Liver (tissue), 9 donors: ENCODE data around the gene UBE2M. TPM values are rescaled to one million over a fixed set of nuclear protein-coding genes. Genes with fewer than 3 reads are reported as not detected.

Source experiments
- DNase-seq: peaks from one replicate; pipeline ENCODE4 v3.0.0-alpha.2; 2017; ENCODE audit warnings: low spot score
- H3K27ac ChIP-seq, 2 donors: one replicate each; pipeline ENCODE4 v1.7.0; 2013; ENCODE audit warnings: inconsistent platforms in 2 of 2, low read length in 2 of 2, control low read depth in 1 of 2, low read depth in 1 of 2, mild to moderate bottlenecking in 1 of 2
- H3K27me3 ChIP-seq, 4 donors: one replicate each; pipeline versions ENCODE4 v1.6.1 to v1.7.0; 2013; ENCODE audit warnings: low read length in 3 of 4, inconsistent platforms in 1 of 4, mild to moderate bottlenecking in 1 of 4, moderate library complexity in 1 of 4; ENCODE audit not compliant: control insufficient read depth in 4 of 4, insufficient read depth in 4 of 4
- H3K36me3 ChIP-seq, 4 donors: one replicate each; pipeline versions ENCODE4 v1.6.1 to v1.7.0; 2013; ENCODE audit warnings: low read length in 3 of 4, mild to moderate bottlenecking in 3 of 4, low read depth in 1 of 4, moderate library complexity in 1 of 4; ENCODE audit not compliant: control insufficient read depth in 4 of 4, insufficient read depth in 3 of 4
- H3K4me1 ChIP-seq, 4 donors: one replicate each; pipeline versions ENCODE4 v1.6.1 to v1.7.0; 2013; ENCODE audit warnings: low read length in 3 of 4, mild to moderate bottlenecking in 3 of 4, moderate library complexity in 1 of 4; ENCODE audit not compliant: control insufficient read depth in 4 of 4, insufficient read depth in 4 of 4
- H3K4me3 ChIP-seq, 3 donors: one replicate each; pipeline versions ENCODE4 v1.6.1 to v1.7.0; 2013; ENCODE audit warnings: low read length in 3 of 3, control low read depth in 1 of 3, low read depth in 1 of 3, mild to moderate bottlenecking in 1 of 3
- H3K9ac ChIP-seq, 2 donors: one replicate each; pipeline ENCODE4 v1.7.0; 2013; ENCODE audit warnings: low read length in 2 of 2, mild to moderate bottlenecking in 2 of 2, moderate library complexity in 2 of 2, control low read depth in 1 of 2, low read depth in 1 of 2
- H3K9me3 ChIP-seq, 4 donors: one replicate each; pipeline versions ENCODE4 v1.6.1 to v1.7.0; 2013; ENCODE audit warnings: low read length in 3 of 4; ENCODE audit not compliant: control insufficient read depth in 4 of 4
- CTCF ChIP-seq: fragments of 150-350 bp; IDR thresholded peaks from 2 replicates; pipeline ENCODE4 v1.5.1; 2017; ENCODE audit warnings: improper control_type of control experiment, low read depth, low read length; ENCODE audit not compliant: missing input control
- GABPA ChIP-seq, 2 donors: IDR thresholded peaks in 1 of 2; conservative IDR thresholded peaks in 1 of 2; 2 replicates each; pipeline ENCODE4 v1.6.1; 2016; ENCODE audit warnings: antibody characterized with exemption in 2 of 2, mild to moderate bottlenecking in 1 of 2, moderate library complexity in 1 of 2
- HNF4A ChIP-seq, 2 donors: conservative IDR thresholded peaks; 2 replicates each; pipeline ENCODE4 v1.6.1; 2016; ENCODE audit warnings: antibody characterized with exemption in 2 of 2, mild to moderate bottlenecking in 2 of 2
- HNF4G ChIP-seq: IDR thresholded peaks from 2 replicates; pipeline ENCODE4 v1.6.1; 2016; ENCODE audit warnings: antibody characterized with exemption
- JUND ChIP-seq, 2 donors: IDR thresholded peaks; 2 replicates each; pipeline ENCODE4 v1.6.1; 2016; ENCODE audit warnings: antibody characterized with exemption in 2 of 2
- NR2F2 ChIP-seq: IDR thresholded peaks from 2 replicates; pipeline ENCODE4 v1.6.1; 2016; ENCODE audit warnings: antibody characterized with exemption
- RAD21 ChIP-seq, 2 donors: IDR thresholded peaks; 2 replicates each; pipeline ENCODE4 v1.6.1; 2016; ENCODE audit warnings: antibody characterized with exemption in 2 of 2, mild to moderate bottlenecking in 2 of 2
- REST ChIP-seq: IDR thresholded peaks from 2 replicates; pipeline ENCODE4 v1.6.1; 2016; ENCODE audit warnings: antibody characterized with exemption, mild to moderate bottlenecking
- RXRA ChIP-seq, 2 donors: IDR thresholded peaks; 2 replicates each; pipeline ENCODE4 v1.6.1; 2017 to 2018; ENCODE audit warnings: antibody characterized with exemption in 2 of 2, mild to moderate bottlenecking in 1 of 2
- TAF1 ChIP-seq: conservative IDR thresholded peaks from 2 replicates; pipeline ENCODE4 v1.6.1; 2016; ENCODE audit warnings: antibody characterized with exemption, mild to moderate bottlenecking
- YY1 ChIP-seq: IDR thresholded peaks from 2 replicates; pipeline ENCODE4 v1.6.1; 2016; ENCODE audit warnings: antibody characterized with exemption, mild to moderate bottlenecking
- WGBS: extraction: QIAGEN DNeasy Blood & Tissue Kit; methylation state at CpG from one replicate; pipeline ENCODE4 v1.1.7; 2013; 5-methylcytosine and 5-hydroxymethylcytosine counted together
- polyA plus RNA-seq, 2 donors: library from polyadenylated mRNA; stranded (reverse) in 1 of 2; unstranded in 1 of 2; fragments of 200-250 nt in 1 of 2; fragments of >200 nt in 1 of 2; fragmentation: Nextera tagmentation in 1 of 2; extraction: Ambion mirVana in 1 of 2; gene quantifications; one replicate each; pipeline versions ENCODE4 v1.2.1 to v1.2.3, GENCODE V29; 2013 to 2015
- total RNA-seq, 2 donors: library from RNA; depleted of rRNA; stranded (reverse); fragments of >200 nt; gene quantifications; one replicate each; pipeline ENCODE4 v1.2.3, GENCODE V29; 2014
- TF ChIP-seq, protein P1 (sequence below): IDR thresholded peaks from 2 replicates; pipeline ENCODE4 v1.6.1; 2016; ENCODE audit warnings: antibody characterized with exemption
- TF ChIP-seq, protein P2 (sequence below): IDR thresholded peaks from 2 replicates; pipeline ENCODE4 v1.6.1; 2016; ENCODE audit warnings: antibody characterized with exemption
- donor health status: healthy.
- donor health status: healthy.
- donor health status: healthy.
- donor health status: healthy.
- donor health status: healthy.

The UBE2M gene
- total and polyA plus RNA-seq, 4 donors: 7.6 to 30.7 (median 17.7) TPM

DNA sequence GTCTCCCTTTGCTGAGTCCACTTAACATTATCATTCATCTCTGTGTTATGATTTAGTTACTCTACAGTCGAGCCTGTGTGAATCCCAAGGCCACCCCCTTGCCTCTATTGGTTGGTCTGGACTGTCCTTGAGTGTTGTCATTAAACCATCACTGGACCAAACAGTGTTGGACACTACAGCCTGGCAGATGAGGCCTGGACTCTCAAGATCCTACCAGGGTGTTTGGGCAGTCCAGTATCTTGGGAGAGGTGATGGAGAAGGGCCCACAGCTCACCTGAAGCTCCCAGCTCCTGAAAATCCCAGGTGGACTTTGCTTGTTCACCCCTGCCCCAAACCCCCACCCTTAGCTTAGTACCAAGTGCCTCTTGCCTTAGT lies 7.3 kb downstream of the UBE2M start:
- peaks cover 14 to 32% (median 25%) of the 10 kb centered on the region in 4 donors for H3K4me1 ChIP-seq
- 69% methylated on average over 1 of the region's 1 CpG for WGBS
- no peaks in the 10 kb centered on the region for H3K27me3 ChIP-seq
- H3K27ac ChIP-seq: no peak overlapping the region
- no peak for DNase-seq
- no peak overlapping the region for H3K9ac ChIP-seq
- H3K4me3 ChIP-seq: no peak overlapping the region
- TF ChIP-seq NR2F2 (no peak), RXRA (IDR thresholded peaks at IDR 0.05) (no peak), HNF4G (no peak)
- TF ChIP-seq, protein P1, sequence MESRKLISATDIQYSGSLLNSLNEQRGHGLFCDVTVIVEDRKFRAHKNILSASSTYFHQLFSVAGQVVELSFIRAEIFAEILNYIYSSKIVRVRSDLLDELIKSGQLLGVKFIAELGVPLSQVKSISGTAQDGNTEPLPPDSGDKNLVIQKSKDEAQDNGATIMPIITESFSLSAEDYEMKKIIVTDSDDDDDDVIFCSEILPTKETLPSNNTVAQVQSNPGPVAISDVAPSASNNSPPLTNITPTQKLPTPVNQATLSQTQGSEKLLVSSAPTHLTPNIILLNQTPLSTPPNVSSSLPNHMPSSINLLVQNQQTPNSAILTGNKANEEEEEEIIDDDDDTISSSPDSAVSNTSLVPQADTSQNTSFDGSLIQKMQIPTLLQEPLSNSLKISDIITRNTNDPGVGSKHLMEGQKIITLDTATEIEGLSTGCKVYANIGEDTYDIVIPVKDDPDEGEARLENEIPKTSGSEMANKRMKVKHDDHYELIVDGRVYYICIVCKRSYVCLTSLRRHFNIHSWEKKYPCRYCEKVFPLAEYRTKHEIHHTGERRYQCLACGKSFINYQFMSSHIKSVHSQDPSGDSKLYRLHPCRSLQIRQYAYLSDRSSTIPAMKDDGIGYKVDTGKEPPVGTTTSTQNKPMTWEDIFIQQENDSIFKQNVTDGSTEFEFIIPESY: no peak
- H3K36me3 ChIP-seq: peaks cover 29 to 59% (median 52%) of the 10 kb centered on the region in 4 donors
- H3K9me3 ChIP-seq: no peaks in the 10 kb centered on the region

GRCh38 chr19:58550362-58551122 lies 7.9 kb downstream of the UBE2M start:
- Histone ChIP-seq H3K27me3 (no peaks in the 10 kb centered on the region), H3K9me3 (no peaks in the 10 kb centered on the region), H3K9ac (no peak overlapping the region), H3K4me1 (peaks cover 18 to 35% (median 26%) of the 10 kb centered on the region in 4 donors), H3K4me3 (no peak overlapping the region), H3K36me3 (peaks cover 27 to 57% (median 51%) of the 10 kb centered on the region in 4 donors), H3K27ac (no peak overlapping the region)
- DNase-seq: no peak
- 95% methylated on average over 13 of the region's 13 CpGs for WGBS
- TF ChIP-seq, protein P1: no peak
- TF ChIP-seq CTCF (no peak), TAF1 (no peak)

GRCh38 chr19:58549664-58550361 lies 8.6 kb downstream of the UBE2M start:
- H3K4me3 ChIP-seq: no peak overlapping the region
- WGBS: 96% methylated on average over 11 of the region's 11 CpGs
- H3K4me1 ChIP-seq: peaks cover 18 to 35% (median 28%) of the 10 kb centered on the region in 4 donors
- no peak overlapping the region for H3K9ac ChIP-seq
- peaks cover 27 to 57% (median 51%) of the 10 kb centered on the region in 4 donors for H3K36me3 ChIP-seq
- no peaks in the 10 kb centered on the region for H3K9me3 ChIP-seq
- no peaks in the 10 kb centered on the region for H3K27me3 ChIP-seq
- no peak for DNase-seq
- H3K27ac ChIP-seq: no peak overlapping the region
- no peak for TF ChIP-seq YY1
- TF ChIP-seq GABPA (IDR thresholded peaks at IDR 0.05 in 1 of 2, conservative IDR thresholded peaks at IDR 0.05 in 1 of 2): no peak
- TF ChIP-seq RXRA (IDR thresholded peaks at IDR 0.05): no peak
- no peak for TF ChIP-seq HNF4G
- TF ChIP-seq, protein P2, sequence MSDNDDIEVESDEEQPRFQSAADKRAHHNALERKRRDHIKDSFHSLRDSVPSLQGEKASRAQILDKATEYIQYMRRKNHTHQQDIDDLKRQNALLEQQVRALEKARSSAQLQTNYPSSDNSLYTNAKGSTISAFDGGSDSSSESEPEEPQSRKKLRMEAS: no peak
- no peak for TF ChIP-seq TAF1
- TF ChIP-seq RAD21 (IDR thresholded peaks at IDR 0.05): no peak
- no peak for TF ChIP-seq HNF4A (conservative IDR thresholded peaks at IDR 0.05)
- TF ChIP-seq JUND (IDR thresholded peaks at IDR 0.05): no peak
- TF ChIP-seq REST: no peak
